Gastrocnemius medialis (tissue), 4 donors: ENCODE measurements around the gene ARID5A. TPM values are rescaled to one million over a fixed set of nuclear protein-coding genes. Genes with fewer than 3 reads are reported as not detected.

Experiments
- ATAC-seq, 2 donors: fragments of 150-250 bp; one replicate each; pipeline ENCODE4 v1.9.1; 2016
- DNase-seq, 2 donors: peaks; one replicate each; pipeline ENCODE4 v3.0.0-alpha.2; 2019
- H3K27ac ChIP-seq, 4 donors: fragments of 200-600 bp; sonication (generic); 1 replicate in 1 of 4; 2 replicates in 3 of 4; pipeline ENCODE4 v1.5.1; 2016 to 2018; ENCODE audit warnings: mild to moderate bottlenecking in 2 of 4, moderate library complexity in 1 of 4
- H3K27me3 ChIP-seq, 3 donors: fragments of 200-600 bp; sonication (generic) in 2 of 3; 1 replicate in 1 of 3; 2 replicates in 2 of 3; pipeline versions ENCODE4 v1.5.1 to v1.6.0; 2016 to 2019; ENCODE audit warnings: mild to moderate bottlenecking in 1 of 3, moderate library complexity in 1 of 3
- H3K36me3 ChIP-seq, 2 donors: fragments of 200-600 bp; sonication (generic) in 1 of 2; one replicate each; pipeline ENCODE4 v1.5.1; 2017 to 2018
- H3K4me1 ChIP-seq, 2 donors: fragments of 200-600 bp; sonication (generic) in 1 of 2; one replicate each; pipeline ENCODE4 v1.5.1; 2016 to 2017; ENCODE audit warnings: mild to moderate bottlenecking in 2 of 2
- H3K4me3 ChIP-seq, 4 donors: fragments of 200-600 bp; sonication (generic) in 3 of 4; 1 replicate in 1 of 4; 2 replicates in 3 of 4; pipeline ENCODE4 v1.5.1; 2016 to 2019; ENCODE audit warnings: mild to moderate bottlenecking in 2 of 4
- H3K9me3 ChIP-seq, 3 donors: fragments of 200-600 bp; sonication (generic) in 2 of 3; 1 replicate in 1 of 3; 2 replicates in 2 of 3; pipeline ENCODE4 v1.5.1; 2016 to 2019
- POLR2A ChIP-seq, 2 donors: fragments of 450-650 bp; IDR thresholded peaks; one replicate each; pipeline ENCODE4 v1.6.1; 2017; ENCODE audit warnings: antibody characterized with exemption in 2 of 2, mild to moderate bottlenecking in 2 of 2, moderate library complexity in 2 of 2
- in situ Hi-C, 4 donors: fragments of 200-750 bp; cut with MboI; loops; one replicate each; pipeline versions ENCODE4 v1.15.0 to v1.8.0; 2017; ENCODE audit warnings: low sequenced_read_pairs in 4 of 4
- intact Hi-C: fragments of 100-400 bp; cut with DNase I; formaldehyde crosslinking; loops from one replicate; pipeline ENCODE4 v1.15.1; 2023; ENCODE audit warnings: low total_unique reads
- total RNA-seq, 4 donors: library from RNA; depleted of rRNA; stranded (reverse); fragments of >200 nt; gene quantifications; one replicate each; pipeline versions ENCODE4 v1.1.0 to v1.2.3, GENCODE V29; 2016
- TF ChIP-seq, protein P1 (sequence below), 5 experiments: fragments of 450-650 bp in 3 of 5; fragments of 200-600 bp in 2 of 5; sonication (generic) in 2 of 5; IDR thresholded peaks in 4 of 5; conservative IDR thresholded peaks in 1 of 5; 1 replicate in 4 of 5; 2 replicates in 1 of 5; pipeline ENCODE4 v1.5.1; 2016 to 2019; ENCODE audit warnings: antibody characterized with exemption in 5 of 5, mild to moderate bottlenecking in 3 of 5, moderate library complexity in 3 of 5

ARID5A gene
- 100 to 1,000 TPM in 1 of 4 donors, 10 to 100 TPM in 1, 1 to 10 TPM in 2; 6.7 to 126 (median 30.5) TPM for total RNA-seq

GRCh38 chr2:96536445-96537065 is at the start of gene ARID5A:
Gene ARID5A, plus strand, starts transcription at chr2:96536752. Its CDS starts 75 bp downstream, at chr2:96536827.
- H3K27ac ChIP-seq, result peak within 1 kb of the TSS; percentile 94 to 99 (median 97)
- in situ Hi-C loops (loop anchor here in 2 of 4 donors (10.0 to 25.0 kb wide), 2 partner anchors 98 to 1126 kb away; partner anchors contain the start of genes ACTR1B (in 1 of the 2), C2orf92 (in 1 of the 2) and KANSL3 (in 1 of the 2)), intact Hi-C loops (loop anchor here (2.0 to 10.0 kb wide), 3 partner anchors 18 to 1628 kb away; partner anchors contain the start of gene CNNM4)
- peak within 1 kb of the TSS; percentile 68 to 99 (median 83) for H3K4me3 ChIP-seq
- no peaks in the 10 kb centered on the region for H3K36me3 ChIP-seq
- peaks cover 74 to 82% of the 10 kb centered on the region in 2 donors for H3K4me1 ChIP-seq
- DNase-seq (peak; percentile 92 to 93), ATAC-seq (peak; percentile 25 to 39)
- no peaks in the 10 kb centered on the region for H3K9me3 ChIP-seq
- TF ChIP-seq, protein P1, sequence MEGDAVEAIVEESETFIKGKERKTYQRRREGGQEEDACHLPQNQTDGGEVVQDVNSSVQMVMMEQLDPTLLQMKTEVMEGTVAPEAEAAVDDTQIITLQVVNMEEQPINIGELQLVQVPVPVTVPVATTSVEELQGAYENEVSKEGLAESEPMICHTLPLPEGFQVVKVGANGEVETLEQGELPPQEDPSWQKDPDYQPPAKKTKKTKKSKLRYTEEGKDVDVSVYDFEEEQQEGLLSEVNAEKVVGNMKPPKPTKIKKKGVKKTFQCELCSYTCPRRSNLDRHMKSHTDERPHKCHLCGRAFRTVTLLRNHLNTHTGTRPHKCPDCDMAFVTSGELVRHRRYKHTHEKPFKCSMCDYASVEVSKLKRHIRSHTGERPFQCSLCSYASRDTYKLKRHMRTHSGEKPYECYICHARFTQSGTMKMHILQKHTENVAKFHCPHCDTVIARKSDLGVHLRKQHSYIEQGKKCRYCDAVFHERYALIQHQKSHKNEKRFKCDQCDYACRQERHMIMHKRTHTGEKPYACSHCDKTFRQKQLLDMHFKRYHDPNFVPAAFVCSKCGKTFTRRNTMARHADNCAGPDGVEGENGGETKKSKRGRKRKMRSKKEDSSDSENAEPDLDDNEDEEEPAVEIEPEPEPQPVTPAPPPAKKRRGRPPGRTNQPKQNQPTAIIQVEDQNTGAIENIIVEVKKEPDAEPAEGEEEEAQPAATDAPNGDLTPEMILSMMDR (IDR thresholded peaks at IDR 0.05 in 4 of 5, conservative IDR thresholded peaks at IDR 0.05 in 1 of 5), result peak in 4 of 5 experiments; percentile 51 to 72 (median 66)
- TF ChIP-seq POLR2A (IDR thresholded peaks at IDR 0.05), result peak; percentile 99 to 100
- no peaks in the 10 kb centered on the region for H3K27me3 ChIP-seq

- Histone ChIP-seq H3K27ac (no peak overlapping the region), H3K4me3 (no peak overlapping the region), H3K4me1 (peaks cover 0 to 5% of the 10 kb centered on the region in 2 donors), H3K36me3 (no peaks in the 10 kb centered on the region), H3K9me3 (no peaks in the 10 kb centered on the region), H3K27me3 (no peaks in the 10 kb centered on the region)
- ATAC-seq, result no peak
- no peak for DNase-seq
- TF ChIP-seq, protein P1 (IDR thresholded peaks at IDR 0.05 in 4 of 5, conservative IDR thresholded peaks at IDR 0.05 in 1 of 5), result no peak
- TF ChIP-seq POLR2A (IDR thresholded peaks at IDR 0.05), result no peak
- intact Hi-C loops (no loop called here), in situ Hi-C loops (no loop called here)
These were observed 47.3 kb upstream of the ARID5A start for GRCh38 chr2:96489261-96489660.

DNA sequence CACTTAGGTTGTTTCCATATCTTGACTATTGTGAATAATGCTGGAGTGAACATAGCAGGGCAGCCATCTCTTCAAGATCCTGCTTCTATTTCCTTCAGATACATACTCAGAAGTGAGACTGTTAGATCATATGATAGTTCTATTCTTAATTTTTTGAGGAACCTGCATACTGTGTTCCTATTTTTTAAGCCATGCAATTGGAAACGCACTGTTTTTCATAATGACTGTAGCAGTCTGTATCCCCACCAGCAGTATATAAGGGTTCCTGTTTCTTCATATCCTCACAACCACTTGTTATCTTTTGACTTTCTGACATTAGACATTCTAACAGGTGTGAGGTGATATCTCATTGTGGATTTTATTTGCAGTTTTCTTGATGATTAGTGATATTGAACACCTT is 46.9 kb upstream of the ARID5A start:
- Histone ChIP-seq H3K36me3 (no peaks in the 10 kb centered on the region), H3K27me3 (no peaks in the 10 kb centered on the region), H3K4me3 (no peak overlapping the region), H3K27ac (no peak overlapping the region), H3K4me1 (peaks cover 0 to 5% of the 10 kb centered on the region in 2 donors), H3K9me3 (no peaks in the 10 kb centered on the region)
- ATAC-seq (no peak), DNase-seq (no peak)
- intact Hi-C loops, result no loop called here
- TF ChIP-seq, protein P1 (IDR thresholded peaks at IDR 0.05 in 4 of 5, conservative IDR thresholded peaks at IDR 0.05 in 1 of 5), result no peak
- no peak for TF ChIP-seq POLR2A (IDR thresholded peaks at IDR 0.05)
- in situ Hi-C loops, result no loop called here

GRCh38 chr2:96491860-96492497 is 44.6 kb upstream of the ARID5A start:
- H3K36me3 ChIP-seq, result no peaks in the 10 kb centered on the region
- in situ Hi-C loops, result no loop called here
- TF ChIP-seq, protein P1 (IDR thresholded peaks at IDR 0.05 in 4 of 5, conservative IDR thresholded peaks at IDR 0.05 in 1 of 5), result no peak
- no peak for TF ChIP-seq POLR2A (IDR thresholded peaks at IDR 0.05)
- H3K4me3 ChIP-seq, result no peak overlapping the region
- intact Hi-C loops, result no loop called here
- DNase-seq (no peak), ATAC-seq (no peak)
- no peaks in the 10 kb centered on the region for H3K27me3 ChIP-seq
- no peaks in the 10 kb centered on the region for H3K4me1 ChIP-seq
- H3K27ac ChIP-seq, result no peak overlapping the region
- H3K9me3 ChIP-seq, result no peaks in the 10 kb centered on the region
